ENCODE data around the gene SULF2. TPM values are rescaled to one million over a fixed set of nuclear protein-coding genes. Genes with fewer than 3 reads are reported as not detected.

Gene SULF2
- total and polyA plus RNA-seq, 2 donors: 9.3 to 94.0 TPM

GRCh38 chr20:47782920-47783552 is 2.2 kb downstream of the SULF2 start:
- H3K9me3 ChIP-seq (ENCODE audit: control insufficient read depth in 2 of 2, insufficient read depth in 1 of 2, low read length in 1 of 2): peaks cover 0 to 2% of the 10 kb centered on the region in 2 donors
- no peak overlapping the region for H3K27ac ChIP-seq (ENCODE audit: low read depth in 1 of 2, low read length in 1 of 2)
- 85% methylated on average over 2 of the region's 2 CpGs for whole genome bisulfite sequencing
- H3K36me3 ChIP-seq (ENCODE audit: control insufficient read depth in 2 of 2, insufficient read depth in 2 of 2, low read length in 1 of 2): no peaks in the 10 kb centered on the region
- H3K4me1 ChIP-seq (ENCODE audit: control insufficient read depth in 2 of 2, insufficient read depth in 2 of 2, low read length in 2 of 2): peaks cover 0 to 10% of the 10 kb centered on the region in 2 donors
- H3K27me3 ChIP-seq (ENCODE audit: control insufficient read depth in 2 of 2, insufficient read depth in 1 of 2, low read length in 1 of 2): peaks cover 39 to 59% of the 10 kb centered on the region in 2 donors
- DNase-seq (ENCODE audit: low read depth in 6 of 9, low spot score in 9 of 9): no peak
- H3K4me3 ChIP-seq (ENCODE audit: low read length in 2 of 2): no peak overlapping the region

- Histone ChIP-seq H3K4me1 (ENCODE audit: control insufficient read depth in 2 of 2, insufficient read depth in 2 of 2, low read length in 2 of 2) (peaks cover 0 to 10% of the 10 kb centered on the region in 2 donors), H3K9me3 (ENCODE audit: control insufficient read depth in 2 of 2, insufficient read depth in 1 of 2, low read length in 1 of 2) (peaks cover 0 to 2% of the 10 kb centered on the region in 2 donors), H3K27me3 (ENCODE audit: control insufficient read depth in 2 of 2, insufficient read depth in 1 of 2, low read length in 1 of 2) (peaks cover 36 to 50% of the 10 kb centered on the region in 2 donors), H3K36me3 (ENCODE audit: control insufficient read depth in 2 of 2, insufficient read depth in 2 of 2, low read length in 1 of 2) (no peaks in the 10 kb centered on the region), H3K27ac (ENCODE audit: low read depth in 1 of 2, low read length in 1 of 2) (no peak overlapping the region), H3K4me3 (ENCODE audit: low read length in 2 of 2) (no peak overlapping the region)
- WGBS: 94% methylated on average over 7 of the region's 7 CpGs
- DNase-seq (ENCODE audit: low read depth in 6 of 9, low spot score in 9 of 9): no peak
Observed at GRCh38 chr20:47782076-47782475, 3.2 kb downstream of the SULF2 start.

GRCh38 chr20:47781632-47782031 is 3.6 kb downstream of the SULF2 start:
- H3K4me3 ChIP-seq (ENCODE audit: low read length in 2 of 2): no peak overlapping the region

DNA sequence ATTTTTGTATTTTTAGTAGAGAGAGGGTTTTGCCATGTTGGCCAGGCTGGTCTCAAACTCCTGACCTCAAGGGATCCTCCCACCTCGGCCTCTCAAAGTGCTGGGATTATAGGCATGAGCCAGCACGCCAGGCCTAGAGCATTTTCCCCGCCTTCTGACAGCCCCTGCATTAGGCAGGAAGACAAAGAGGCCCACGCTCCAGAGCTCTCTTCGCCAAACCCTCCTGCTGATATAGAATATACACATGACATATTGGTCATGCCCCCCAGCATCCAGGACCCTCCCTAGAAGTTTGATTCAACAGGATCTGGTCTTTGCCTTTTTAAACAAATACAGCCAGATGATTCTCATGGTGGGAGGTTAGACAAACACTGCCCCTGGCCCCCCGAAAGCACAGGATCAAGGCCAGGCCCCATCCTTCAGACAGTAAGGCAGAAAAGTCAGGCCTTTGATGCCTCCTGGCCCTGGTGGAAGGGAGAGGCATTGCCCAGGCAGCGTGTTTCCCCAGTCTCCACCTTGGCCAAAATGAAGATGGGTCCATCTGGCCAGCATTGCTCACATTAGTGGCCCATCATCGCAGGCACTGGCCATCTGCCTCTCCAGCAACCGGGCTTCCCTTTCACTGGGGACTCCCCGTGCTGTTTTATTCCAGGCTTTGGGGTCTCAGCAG is 4.4 kb downstream of the SULF2 start:
- Histone ChIP-seq H3K27me3 (ENCODE audit: control insufficient read depth in 2 of 2, insufficient read depth in 1 of 2, low read length in 1 of 2) (peaks cover 25 to 38% of the 10 kb centered on the region in 2 donors), H3K27ac (ENCODE audit: low read depth in 1 of 2, low read length in 1 of 2) (no peak overlapping the region), H3K36me3 (ENCODE audit: control insufficient read depth in 2 of 2, insufficient read depth in 2 of 2, low read length in 1 of 2) (no peaks in the 10 kb centered on the region), H3K4me3 (ENCODE audit: low read length in 2 of 2) (no peak overlapping the region), H3K9me3 (ENCODE audit: control insufficient read depth in 2 of 2, insufficient read depth in 1 of 2, low read length in 1 of 2) (peaks cover 0 to 2% of the 10 kb centered on the region in 2 donors), H3K4me1 (ENCODE audit: control insufficient read depth in 2 of 2, insufficient read depth in 2 of 2, low read length in 2 of 2) (peaks cover 0 to 6% of the 10 kb centered on the region in 2 donors)
- 95% methylated on average over 10 of the region's 10 CpGs for WGBS
- no peak for DNase-seq (ENCODE audit: low read depth in 6 of 9, low spot score in 9 of 9)

More at GRCh38 chr20:47781632-47782031, 3.6 kb downstream of the SULF2 start:
- DNase-seq (ENCODE audit: low read depth in 6 of 9, low spot score in 9 of 9): no peak
- Histone ChIP-seq H3K9me3 (ENCODE audit: control insufficient read depth in 2 of 2, insufficient read depth in 1 of 2, low read length in 1 of 2) (peaks cover 0 to 2% of the 10 kb centered on the region in 2 donors), H3K27ac (ENCODE audit: low read depth in 1 of 2, low read length in 1 of 2) (no peak overlapping the region), H3K27me3 (ENCODE audit: control insufficient read depth in 2 of 2, insufficient read depth in 1 of 2, low read length in 1 of 2) (peaks cover 32 to 45% of the 10 kb centered on the region in 2 donors), H3K36me3 (ENCODE audit: control insufficient read depth in 2 of 2, insufficient read depth in 2 of 2, low read length in 1 of 2) (no peaks in the 10 kb centered on the region), H3K4me1 (ENCODE audit: control insufficient read depth in 2 of 2, insufficient read depth in 2 of 2, low read length in 2 of 2) (peaks cover 0 to 10% of the 10 kb centered on the region in 2 donors)
- 83% methylated on average over 4 of the region's 4 CpGs for WGBS

- 96% methylated on average over 17 of the region's 17 CpGs for WGBS
- Histone ChIP-seq H3K9me3 (ENCODE audit: control insufficient read depth in 2 of 2, insufficient read depth in 1 of 2, low read length in 1 of 2) (no peaks in the 10 kb centered on the region), H3K36me3 (ENCODE audit: control insufficient read depth in 2 of 2, insufficient read depth in 2 of 2, low read length in 1 of 2) (no peaks in the 10 kb centered on the region), H3K4me3 (ENCODE audit: low read length in 2 of 2) (no peak overlapping the region), H3K27me3 (ENCODE audit: control insufficient read depth in 2 of 2, insufficient read depth in 1 of 2, low read length in 1 of 2) (peaks cover 3 to 23% of the 10 kb centered on the region in 2 donors), H3K4me1 (ENCODE audit: control insufficient read depth in 2 of 2, insufficient read depth in 2 of 2, low read length in 2 of 2) (peaks cover 0 to under 1% of the 10 kb centered on the region in 2 donors), H3K27ac (ENCODE audit: low read depth in 1 of 2, low read length in 1 of 2) (no peak overlapping the region)
- DNase-seq (ENCODE audit: low read depth in 6 of 9, low spot score in 9 of 9): no peak
Observed at GRCh38 chr20:47778398-47779354, 6.6 kb downstream of the SULF2 start.

DNA sequence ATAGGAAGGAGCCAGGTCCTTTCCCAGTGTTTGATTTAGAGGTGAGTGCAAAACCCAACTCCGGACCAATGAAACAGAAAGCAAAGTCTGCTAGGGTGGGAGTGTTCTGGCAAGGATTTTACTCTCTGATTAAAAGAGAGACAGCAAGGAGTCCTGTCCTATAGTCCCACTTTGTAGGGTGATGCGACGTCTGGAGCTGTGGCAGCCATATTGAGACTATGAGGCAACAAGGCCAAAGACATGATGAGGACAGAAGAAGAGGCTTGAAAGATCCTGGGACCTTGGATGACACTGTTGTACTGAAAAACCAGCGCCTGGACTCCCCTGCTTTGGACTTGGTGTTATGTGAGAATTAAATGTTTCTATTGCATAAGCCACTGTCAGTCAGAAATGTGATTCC is 8.1 kb downstream of the SULF2 start:
- Histone ChIP-seq H3K4me1 (ENCODE audit: control insufficient read depth in 2 of 2, insufficient read depth in 2 of 2, low read length in 2 of 2) (no peaks in the 10 kb centered on the region), H3K9me3 (ENCODE audit: control insufficient read depth in 2 of 2, insufficient read depth in 1 of 2, low read length in 1 of 2) (no peaks in the 10 kb centered on the region), H3K27me3 (ENCODE audit: control insufficient read depth in 2 of 2, insufficient read depth in 1 of 2, low read length in 1 of 2) (peaks cover 0 to 10% of the 10 kb centered on the region in 2 donors), H3K4me3 (ENCODE audit: low read length in 2 of 2) (no peak overlapping the region), H3K36me3 (ENCODE audit: control insufficient read depth in 2 of 2, insufficient read depth in 2 of 2, low read length in 1 of 2) (no peaks in the 10 kb centered on the region), H3K27ac (ENCODE audit: low read depth in 1 of 2, low read length in 1 of 2) (no peak overlapping the region)
- no peak for DNase-seq (ENCODE audit: low read depth in 6 of 9, low spot score in 9 of 9)
- 96% methylated on average over 4 of the region's 4 CpGs for WGBS

DNA sequence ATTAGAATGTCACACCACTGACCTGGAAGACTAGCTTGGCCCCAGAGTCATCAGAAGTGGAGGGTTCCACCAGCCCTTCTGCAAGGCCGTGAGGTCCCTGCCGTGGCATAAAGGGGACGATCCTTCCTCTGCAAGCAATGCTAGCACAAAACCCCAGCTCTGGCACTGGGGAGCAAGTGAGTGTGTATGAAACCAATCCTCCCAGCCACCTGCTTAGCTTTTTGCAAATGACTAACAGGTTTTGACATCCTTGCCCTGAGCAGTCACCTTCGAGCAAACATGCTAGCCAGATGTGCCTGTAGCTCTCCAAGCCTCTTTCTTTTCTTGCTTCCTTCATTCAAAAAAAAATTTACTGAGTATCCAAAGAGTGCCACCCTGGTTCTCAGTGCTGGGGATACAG is 8.6 kb downstream of the SULF2 start:
- no peak overlapping the region for H3K27ac ChIP-seq (ENCODE audit: low read depth in 1 of 2, low read length in 1 of 2)
- H3K36me3 ChIP-seq (ENCODE audit: control insufficient read depth in 2 of 2, insufficient read depth in 2 of 2, low read length in 1 of 2): no peaks in the 10 kb centered on the region
- DNase-seq (ENCODE audit: low read depth in 6 of 9, low spot score in 9 of 9): no peak
- WGBS: 92% methylated on average over 4 of the region's 4 CpGs
- H3K9me3 ChIP-seq (ENCODE audit: control insufficient read depth in 2 of 2, insufficient read depth in 1 of 2, low read length in 1 of 2): no peaks in the 10 kb centered on the region
- H3K4me1 ChIP-seq (ENCODE audit: control insufficient read depth in 2 of 2, insufficient read depth in 2 of 2, low read length in 2 of 2): peaks cover 0 to 1% of the 10 kb centered on the region in 2 donors
- H3K4me3 ChIP-seq (ENCODE audit: low read length in 2 of 2): no peak overlapping the region
- H3K27me3 ChIP-seq (ENCODE audit: control insufficient read depth in 2 of 2, insufficient read depth in 1 of 2, low read length in 1 of 2): peaks cover 0 to 5% of the 10 kb centered on the region in 2 donors

DNA sequence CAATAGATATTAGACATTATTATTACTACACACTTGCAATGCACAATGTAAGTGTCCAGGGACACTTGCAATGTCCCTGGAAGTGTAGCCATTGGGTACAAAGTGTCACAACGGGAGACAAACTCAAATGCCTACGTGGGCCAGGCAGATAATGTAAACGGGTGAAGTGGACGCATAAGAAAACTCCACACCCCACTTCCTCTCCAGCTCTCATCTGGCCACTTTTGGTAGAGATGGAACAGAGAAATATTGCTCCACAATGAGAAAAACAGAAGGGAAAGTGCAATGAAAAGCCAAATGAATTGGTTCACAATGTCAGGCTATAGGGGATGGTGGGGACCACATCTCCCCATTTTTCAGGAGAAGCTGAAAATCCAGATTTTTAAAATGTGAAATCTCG is 9.4 kb downstream of the SULF2 start:
- Histone ChIP-seq H3K9me3 (ENCODE audit: control insufficient read depth in 2 of 2, insufficient read depth in 1 of 2, low read length in 1 of 2) (no peaks in the 10 kb centered on the region), H3K36me3 (ENCODE audit: control insufficient read depth in 2 of 2, insufficient read depth in 2 of 2, low read length in 1 of 2) (no peaks in the 10 kb centered on the region), H3K27ac (ENCODE audit: low read depth in 1 of 2, low read length in 1 of 2) (no peak overlapping the region), H3K4me1 (ENCODE audit: control insufficient read depth in 2 of 2, insufficient read depth in 2 of 2, low read length in 2 of 2) (peaks cover 0 to 5% of the 10 kb centered on the region in 2 donors), H3K27me3 (ENCODE audit: control insufficient read depth in 2 of 2, insufficient read depth in 1 of 2, low read length in 1 of 2) (no peaks in the 10 kb centered on the region), H3K4me3 (ENCODE audit: low read length in 2 of 2) (no peak overlapping the region)
- no peak for DNase-seq (ENCODE audit: low read depth in 6 of 9, low spot score in 9 of 9)
- 93% methylated on average over 5 of the region's 5 CpGs for whole genome bisulfite sequencing
